WTC11 (cell line): Measurements from ENCODE around the gene MAP7D2. TPM values are rescaled to one million over a fixed set of nuclear protein-coding genes. Genes with fewer than 3 reads are reported as not detected.

Experiments used
- ATAC-seq: fragments of 200-7000 bp; cut with Tn5 transposase; 2 replicates; pipeline ENCODE4 v1.10.0; 2021; ENCODE audit warnings: mild to moderate bottlenecking, moderate library complexity
- CTCF ChIA-PET: fragments of 300-600 bp; sonication (Branson Sonifier 250); formaldehyde crosslinking; loops from one replicate; lab custom pipeline; 2021; ENCODE audit warnings: antibody characterized with exemption; lab: Charles Lee
- POLR2A ChIA-PET: fragments of 350-600 bp; sonication (Branson Sonifier 250); formaldehyde crosslinking; loops from one replicate; lab custom pipeline; 2021; ENCODE audit warnings: antibody characterized with exemption; lab: Charles Lee
- DNase-seq: peaks from one replicate; pipeline ENCODE4 v3.0.0; 2021; ENCODE audit warnings: low spot score
- H3K27ac Mint-ChIP-seq: 2 replicates; pipeline ENCODE4 v1.8.0; 2021; ENCODE audit warnings: mixed read lengths
- H3K27me3 Mint-ChIP-seq: 2 replicates; pipeline ENCODE4 v1.8.0; 2021; ENCODE audit warnings: low read depth, mild to moderate bottlenecking, moderate library complexity, mixed read lengths
- H3K36me3 Mint-ChIP-seq: 2 replicates; pipeline ENCODE4 v1.8.0; 2021; ENCODE audit warnings: mixed read lengths
- H3K4me1 Mint-ChIP-seq: 2 replicates; pipeline ENCODE4 v1.8.0; 2022; ENCODE audit warnings: mixed read lengths
- H3K4me3 Mint-ChIP-seq: 2 replicates; pipeline ENCODE4 v1.8.0; 2021; ENCODE audit warnings: mild to moderate bottlenecking, moderate library complexity, mixed read lengths
- H3K9me3 Mint-ChIP-seq: 2 replicates; pipeline ENCODE4 v1.8.0; 2021; ENCODE audit warnings: mixed read lengths
- CREB1 ChIP-seq: sonication (generic); formaldehyde crosslinking; IDR thresholded peaks from 2 replicates; pipeline ENCODE4 v1.8.0; 2023; ENCODE audit warnings: mild to moderate bottlenecking, missing genetic modification reagents
- GABPB1 ChIP-seq: sonication (generic); formaldehyde crosslinking; IDR thresholded peaks from 2 replicates; pipeline ENCODE4 v1.8.1; 2023; ENCODE audit warnings: mild to moderate bottlenecking, missing genetic modification reagents
- NFE2L1 ChIP-seq: sonication (generic); formaldehyde crosslinking; IDR thresholded peaks from 2 replicates; pipeline ENCODE4 v1.8.1; 2023; ENCODE audit warnings: missing genetic modification reagents
- NR1H2 ChIP-seq: sonication (generic); formaldehyde crosslinking; IDR thresholded peaks from 2 replicates; pipeline ENCODE4 v1.9.0; 2021; ENCODE audit warnings: mild to moderate bottlenecking, moderate library complexity, missing genetic modification reagents
- PRRX2 ChIP-seq: fragments of 250-450 bp; sonication (Bioruptor Pico); IDR thresholded peaks from 2 replicates; pipeline ENCODE4 v1.8.0; 2021; ENCODE audit warnings: mild to moderate bottlenecking
- RORB ChIP-seq: fragments of 250-450 bp; sonication (Bioruptor Pico); IDR thresholded peaks from 2 replicates; pipeline ENCODE4 v1.9.0; 2021; ENCODE audit warnings: mild to moderate bottlenecking
- SMAD3 ChIP-seq: sonication (generic); formaldehyde crosslinking; IDR thresholded peaks from 2 replicates; pipeline ENCODE4 v1.8.0; 2022; ENCODE audit warnings: missing genetic modification reagents, mild to moderate bottlenecking, borderline replicate concordance
- SMAD4 ChIP-seq: sonication (generic); formaldehyde crosslinking; IDR thresholded peaks from 2 replicates; pipeline ENCODE4 v1.8.0; 2022; ENCODE audit warnings: mild to moderate bottlenecking, missing genetic modification reagents
- SP1 ChIP-seq: sonication (generic); formaldehyde crosslinking; conservative IDR thresholded peaks from 2 replicates; pipeline ENCODE4 v1.8.1; 2022; ENCODE audit warnings: missing genetic modification reagents
- TCF7 ChIP-seq: sonication (generic); formaldehyde crosslinking; IDR thresholded peaks from 2 replicates; pipeline ENCODE4 v1.8.0; 2022; ENCODE audit warnings: mild to moderate bottlenecking, low read depth, missing genetic modification reagents, moderate library complexity
- ZNF121 ChIP-seq: sonication (generic); formaldehyde crosslinking; IDR thresholded peaks from 2 replicates; pipeline ENCODE4 v1.8.0; 2023; ENCODE audit warnings: missing genetic modification reagents
- ZNF423 ChIP-seq: fragments of 250-450 bp; sonication (Bioruptor Pico); IDR thresholded peaks from 2 replicates; pipeline ENCODE4 v2.1.2; 2022; ENCODE audit warnings: mild to moderate bottlenecking, moderate library complexity
- ZNF671 ChIP-seq: fragments of 250-450 bp; sonication (Bioruptor Pico); IDR thresholded peaks from 2 replicates; pipeline ENCODE4 v1.8.0; 2021; ENCODE audit warnings: mild to moderate bottlenecking
- total RNA-seq: library from RNA; stranded (reverse); gene quantifications from 3 replicates; pipeline ENCODE4 v1.2.3, GENCODE V29; 2021
- TF ChIP-seq, protein P1 (sequence below): sonication (generic); formaldehyde crosslinking; IDR thresholded peaks from 2 replicates; pipeline ENCODE4 v1.8.1; 2023; ENCODE audit warnings: mild to moderate bottlenecking, missing genetic modification reagents, borderline replicate concordance
- TF ChIP-seq, protein P2 (sequence below): sonication (generic); formaldehyde crosslinking; IDR thresholded peaks from 2 replicates; pipeline ENCODE4 v1.8.0; 2022; ENCODE audit warnings: mild to moderate bottlenecking, missing genetic modification reagents
- TF ChIP-seq, protein P3 (sequence below): sonication (generic); formaldehyde crosslinking; IDR thresholded peaks from 2 replicates; pipeline ENCODE4 v1.8.1; 2022; ENCODE audit warnings: mild to moderate bottlenecking, missing genetic modification reagents, moderate library complexity, borderline replicate concordance
- TF ChIP-seq, protein P4 (sequence below): fragments of 200-600 bp; IDR thresholded peaks from 2 replicates; pipeline ENCODE4 v1.8.0; 2022; ENCODE audit warnings: antibody characterized with exemption
- TF ChIP-seq, protein P5 (sequence below): fragments of 250-450 bp; sonication (Bioruptor Pico); IDR thresholded peaks from 2 replicates; pipeline ENCODE4 v1.9.0; 2021; ENCODE audit warnings: mild to moderate bottlenecking
- TF ChIP-seq, protein P6 (sequence below): fragments of 250-450 bp; sonication (Bioruptor Pico); conservative IDR thresholded peaks from 2 replicates; pipeline ENCODE4 v1.9.0; 2021; ENCODE audit warnings: mild to moderate bottlenecking

MAP7D2 gene
- total RNA-seq, 1 experiment from 2014 or later = 0.57 TPM

DNA sequence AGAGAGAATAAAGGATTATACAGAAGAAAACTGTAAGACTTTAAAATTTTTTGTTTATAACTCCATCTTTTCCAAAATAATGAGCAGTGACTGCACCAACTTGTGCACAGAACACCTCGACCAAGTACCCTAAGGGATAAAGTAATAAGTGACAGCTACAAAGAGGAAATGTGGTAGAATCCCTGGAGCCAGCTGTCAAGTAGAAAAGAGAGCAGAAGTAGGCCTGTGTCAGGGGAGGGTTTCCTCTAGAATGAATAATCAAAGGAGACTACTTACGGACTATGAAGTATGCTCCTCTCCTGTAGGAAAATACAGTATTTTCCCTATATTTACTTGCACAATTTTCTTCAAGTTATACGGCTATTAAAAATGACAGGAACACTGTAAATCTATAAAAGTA is 23.7 kb upstream of the MAP7D2 start:
- H3K27ac Mint-ChIP-seq = no peak overlapping the region; the same call in 1 of the 2 replicates
- H3K4me1 Mint-ChIP-seq = peaks cover 14% of the 10 kb centered on the region
- TF ChIP-seq CREB1 (CRISPR knock-in tag) (no peak), NFE2L1 (no peak), ZNF423 (CRISPR knock-in tag) (no peak), TCF7 (CRISPR knock-in tag) (no peak), SMAD4 (CRISPR knock-in tag) (no peak), SMAD3 (CRISPR knock-in tag) (no peak), ZNF121 (CRISPR knock-in tag) (no peak), NR1H2 (CRISPR knock-in tag) (no peak), RORB (CRISPR knock-in tag) (no peak), ZNF671 (no peak)
- TF ChIP-seq, protein P1, sequence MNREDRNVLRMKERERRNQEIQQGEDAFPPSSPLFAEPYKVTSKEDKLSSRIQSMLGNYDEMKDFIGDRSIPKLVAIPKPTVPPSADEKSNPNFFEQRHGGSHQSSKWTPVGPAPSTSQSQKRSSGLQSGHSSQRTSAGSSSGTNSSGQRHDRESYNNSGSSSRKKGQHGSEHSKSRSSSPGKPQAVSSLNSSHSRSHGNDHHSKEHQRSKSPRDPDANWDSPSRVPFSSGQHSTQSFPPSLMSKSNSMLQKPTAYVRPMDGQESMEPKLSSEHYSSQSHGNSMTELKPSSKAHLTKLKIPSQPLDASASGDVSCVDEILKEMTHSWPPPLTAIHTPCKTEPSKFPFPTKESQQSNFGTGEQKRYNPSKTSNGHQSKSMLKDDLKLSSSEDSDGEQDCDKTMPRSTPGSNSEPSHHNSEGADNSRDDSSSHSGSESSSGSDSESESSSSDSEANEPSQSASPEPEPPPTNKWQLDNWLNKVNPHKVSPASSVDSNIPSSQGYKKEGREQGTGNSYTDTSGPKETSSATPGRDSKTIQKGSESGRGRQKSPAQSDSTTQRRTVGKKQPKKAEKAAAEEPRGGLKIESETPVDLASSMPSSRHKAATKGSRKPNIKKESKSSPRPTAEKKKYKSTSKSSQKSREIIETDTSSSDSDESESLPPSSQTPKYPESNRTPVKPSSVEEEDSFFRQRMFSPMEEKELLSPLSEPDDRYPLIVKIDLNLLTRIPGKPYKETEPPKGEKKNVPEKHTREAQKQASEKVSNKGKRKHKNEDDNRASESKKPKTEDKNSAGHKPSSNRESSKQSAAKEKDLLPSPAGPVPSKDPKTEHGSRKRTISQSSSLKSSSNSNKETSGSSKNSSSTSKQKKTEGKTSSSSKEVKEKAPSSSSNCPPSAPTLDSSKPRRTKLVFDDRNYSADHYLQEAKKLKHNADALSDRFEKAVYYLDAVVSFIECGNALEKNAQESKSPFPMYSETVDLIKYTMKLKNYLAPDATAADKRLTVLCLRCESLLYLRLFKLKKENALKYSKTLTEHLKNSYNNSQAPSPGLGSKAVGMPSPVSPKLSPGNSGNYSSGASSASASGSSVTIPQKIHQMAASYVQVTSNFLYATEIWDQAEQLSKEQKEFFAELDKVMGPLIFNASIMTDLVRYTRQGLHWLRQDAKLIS = no peak
- TF ChIP-seq, protein P2, sequence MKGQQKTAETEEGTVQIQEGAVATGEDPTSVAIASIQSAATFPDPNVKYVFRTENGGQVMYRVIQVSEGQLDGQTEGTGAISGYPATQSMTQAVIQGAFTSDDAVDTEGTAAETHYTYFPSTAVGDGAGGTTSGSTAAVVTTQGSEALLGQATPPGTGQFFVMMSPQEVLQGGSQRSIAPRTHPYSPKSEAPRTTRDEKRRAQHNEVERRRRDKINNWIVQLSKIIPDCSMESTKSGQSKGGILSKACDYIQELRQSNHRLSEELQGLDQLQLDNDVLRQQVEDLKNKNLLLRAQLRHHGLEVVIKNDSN (CRISPR knock-in tag) = no peak
- TF ChIP-seq, protein P3, sequence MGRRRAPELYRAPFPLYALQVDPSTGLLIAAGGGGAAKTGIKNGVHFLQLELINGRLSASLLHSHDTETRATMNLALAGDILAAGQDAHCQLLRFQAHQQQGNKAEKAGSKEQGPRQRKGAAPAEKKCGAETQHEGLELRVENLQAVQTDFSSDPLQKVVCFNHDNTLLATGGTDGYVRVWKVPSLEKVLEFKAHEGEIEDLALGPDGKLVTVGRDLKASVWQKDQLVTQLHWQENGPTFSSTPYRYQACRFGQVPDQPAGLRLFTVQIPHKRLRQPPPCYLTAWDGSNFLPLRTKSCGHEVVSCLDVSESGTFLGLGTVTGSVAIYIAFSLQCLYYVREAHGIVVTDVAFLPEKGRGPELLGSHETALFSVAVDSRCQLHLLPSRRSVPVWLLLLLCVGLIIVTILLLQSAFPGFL = no peak
- DNase-seq (no peak), ATAC-seq (no peak)
- H3K27me3 Mint-ChIP-seq = no peaks in the 10 kb centered on the region
- H3K4me3 Mint-ChIP-seq = peak overlapping the region; percentile 83
- H3K9me3 Mint-ChIP-seq = no peaks in the 10 kb centered on the region
- H3K36me3 Mint-ChIP-seq = peaks cover 33% of the 10 kb centered on the region
- ChIA-PET POLR2A (no interaction called here), CTCF (no interaction called here)

DNA sequence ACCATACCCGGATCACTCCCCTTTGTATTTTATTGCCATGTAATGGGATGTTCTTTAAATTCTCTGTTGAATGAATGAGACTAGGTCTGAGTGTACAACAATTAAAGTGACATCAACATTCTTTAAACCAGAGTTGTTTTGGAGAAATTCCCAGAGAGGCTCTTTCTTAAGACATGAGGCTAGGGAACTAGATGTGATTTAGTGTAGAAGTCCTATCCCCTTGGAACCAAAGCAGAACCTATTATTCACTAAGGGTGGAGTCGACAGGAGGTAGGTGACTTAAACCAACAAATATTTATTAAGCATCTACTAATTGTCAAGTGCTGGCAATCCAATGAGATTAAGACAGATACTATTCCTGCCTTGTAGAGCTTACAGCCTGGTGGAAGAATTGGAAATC is 23.3 kb upstream of the MAP7D2 start:
- Mint-ChIP-seq H3K4me3 (peak overlapping the region; percentile 83), H3K9me3 (no peaks in the 10 kb centered on the region), H3K36me3 (peaks cover 36% of the 10 kb centered on the region), H3K27ac (0 out of 2 replicates have a peak overlapping the region, but pooled peaks have one; percentile 32), H3K4me1 (peaks cover 14% of the 10 kb centered on the region), H3K27me3 (no peaks in the 10 kb centered on the region)
- TF ChIP-seq, protein P4, sequence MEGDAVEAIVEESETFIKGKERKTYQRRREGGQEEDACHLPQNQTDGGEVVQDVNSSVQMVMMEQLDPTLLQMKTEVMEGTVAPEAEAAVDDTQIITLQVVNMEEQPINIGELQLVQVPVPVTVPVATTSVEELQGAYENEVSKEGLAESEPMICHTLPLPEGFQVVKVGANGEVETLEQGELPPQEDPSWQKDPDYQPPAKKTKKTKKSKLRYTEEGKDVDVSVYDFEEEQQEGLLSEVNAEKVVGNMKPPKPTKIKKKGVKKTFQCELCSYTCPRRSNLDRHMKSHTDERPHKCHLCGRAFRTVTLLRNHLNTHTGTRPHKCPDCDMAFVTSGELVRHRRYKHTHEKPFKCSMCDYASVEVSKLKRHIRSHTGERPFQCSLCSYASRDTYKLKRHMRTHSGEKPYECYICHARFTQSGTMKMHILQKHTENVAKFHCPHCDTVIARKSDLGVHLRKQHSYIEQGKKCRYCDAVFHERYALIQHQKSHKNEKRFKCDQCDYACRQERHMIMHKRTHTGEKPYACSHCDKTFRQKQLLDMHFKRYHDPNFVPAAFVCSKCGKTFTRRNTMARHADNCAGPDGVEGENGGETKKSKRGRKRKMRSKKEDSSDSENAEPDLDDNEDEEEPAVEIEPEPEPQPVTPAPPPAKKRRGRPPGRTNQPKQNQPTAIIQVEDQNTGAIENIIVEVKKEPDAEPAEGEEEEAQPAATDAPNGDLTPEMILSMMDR = no peak
- no peak for TF ChIP-seq GABPB1 (CRISPR knock-in tag)
- TF ChIP-seq PRRX2 (CRISPR knock-in tag) = no peak
- TF ChIP-seq, protein P5, sequence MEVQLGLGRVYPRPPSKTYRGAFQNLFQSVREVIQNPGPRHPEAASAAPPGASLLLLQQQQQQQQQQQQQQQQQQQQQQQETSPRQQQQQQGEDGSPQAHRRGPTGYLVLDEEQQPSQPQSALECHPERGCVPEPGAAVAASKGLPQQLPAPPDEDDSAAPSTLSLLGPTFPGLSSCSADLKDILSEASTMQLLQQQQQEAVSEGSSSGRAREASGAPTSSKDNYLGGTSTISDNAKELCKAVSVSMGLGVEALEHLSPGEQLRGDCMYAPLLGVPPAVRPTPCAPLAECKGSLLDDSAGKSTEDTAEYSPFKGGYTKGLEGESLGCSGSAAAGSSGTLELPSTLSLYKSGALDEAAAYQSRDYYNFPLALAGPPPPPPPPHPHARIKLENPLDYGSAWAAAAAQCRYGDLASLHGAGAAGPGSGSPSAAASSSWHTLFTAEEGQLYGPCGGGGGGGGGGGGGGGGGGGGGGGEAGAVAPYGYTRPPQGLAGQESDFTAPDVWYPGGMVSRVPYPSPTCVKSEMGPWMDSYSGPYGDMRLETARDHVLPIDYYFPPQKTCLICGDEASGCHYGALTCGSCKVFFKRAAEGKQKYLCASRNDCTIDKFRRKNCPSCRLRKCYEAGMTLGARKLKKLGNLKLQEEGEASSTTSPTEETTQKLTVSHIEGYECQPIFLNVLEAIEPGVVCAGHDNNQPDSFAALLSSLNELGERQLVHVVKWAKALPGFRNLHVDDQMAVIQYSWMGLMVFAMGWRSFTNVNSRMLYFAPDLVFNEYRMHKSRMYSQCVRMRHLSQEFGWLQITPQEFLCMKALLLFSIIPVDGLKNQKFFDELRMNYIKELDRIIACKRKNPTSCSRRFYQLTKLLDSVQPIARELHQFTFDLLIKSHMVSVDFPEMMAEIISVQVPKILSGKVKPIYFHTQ (CRISPR knock-in tag) = no peak
- TF ChIP-seq, protein P6, sequence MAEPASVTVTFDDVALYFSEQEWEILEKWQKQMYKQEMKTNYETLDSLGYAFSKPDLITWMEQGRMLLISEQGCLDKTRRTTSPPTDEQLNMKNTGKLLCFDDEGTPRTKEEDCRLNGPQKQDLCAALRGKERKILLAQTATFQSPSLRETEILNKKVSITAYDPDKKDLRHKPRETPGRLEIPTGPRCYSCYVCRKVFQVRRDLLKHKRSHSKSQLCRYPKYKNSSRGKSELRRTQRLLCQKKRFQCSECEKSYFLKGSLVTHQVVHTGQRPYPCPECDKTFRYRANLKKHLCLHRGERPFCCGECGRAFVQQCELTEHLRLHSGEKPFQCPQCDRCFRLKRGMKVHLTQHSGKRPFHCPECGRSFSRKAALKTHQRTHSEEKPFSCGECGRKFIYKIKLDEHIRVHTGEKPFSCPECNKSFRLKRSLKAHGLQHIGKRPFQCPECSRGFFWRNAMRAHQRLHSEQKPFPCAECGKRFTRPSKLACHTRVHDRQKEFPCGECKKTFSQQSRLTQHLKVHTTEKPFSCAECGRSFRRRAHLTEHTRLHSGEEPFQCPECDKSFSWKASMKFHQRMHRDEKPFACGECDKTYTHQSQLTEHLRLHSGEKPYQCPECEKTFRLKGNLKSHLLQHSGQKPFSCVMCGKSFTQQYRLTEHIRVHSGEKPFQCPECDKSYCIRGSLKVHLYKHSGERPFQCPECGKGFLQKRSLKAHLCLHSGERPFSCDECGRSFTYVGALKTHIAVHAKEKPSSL (CRISPR knock-in tag) = no peak
- TF ChIP-seq SP1 (CRISPR knock-in tag) = no peak
- TF ChIP-seq ZNF671 = no peak
- DNase-seq = no peak
- ChIA-PET POLR2A (no interaction called here), CTCF (no interaction called here)
- no peak for ATAC-seq
